Measurements from ENCODE around the gene ATG10.

ATG10 gene

DNA sequence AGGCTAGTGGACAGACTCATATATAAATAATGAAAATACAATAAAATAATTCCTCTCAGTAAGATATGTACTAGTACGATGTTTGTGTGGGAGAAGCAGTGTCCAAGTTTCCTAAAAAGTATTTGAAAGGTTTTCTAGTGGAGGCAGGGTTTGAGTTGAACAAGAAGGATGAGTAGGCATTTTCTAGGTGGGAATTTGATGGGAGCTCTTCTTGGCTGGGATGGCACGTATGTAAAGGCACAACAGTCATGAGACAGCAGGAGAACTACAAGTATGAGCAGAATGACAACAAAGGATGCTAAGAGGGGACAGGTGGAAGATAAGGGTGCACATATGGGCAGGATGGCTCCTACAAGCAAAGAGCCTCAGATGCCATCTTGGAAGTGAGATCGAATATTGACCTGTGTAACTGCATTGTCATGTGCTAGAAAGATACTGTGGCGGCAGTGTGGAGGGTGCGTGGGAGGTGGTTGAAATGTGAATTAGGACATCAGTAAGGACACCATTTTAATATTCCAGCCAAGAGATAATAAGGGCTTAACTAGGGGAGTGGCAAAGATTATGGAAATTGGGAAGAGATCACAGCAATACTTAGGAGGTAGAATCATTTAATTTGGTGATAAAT lies 170.5 kb downstream of the ATG10 start:
- no peaks in the 10 kb centered on the region for H3K36me3 ChIP-seq

DNA sequence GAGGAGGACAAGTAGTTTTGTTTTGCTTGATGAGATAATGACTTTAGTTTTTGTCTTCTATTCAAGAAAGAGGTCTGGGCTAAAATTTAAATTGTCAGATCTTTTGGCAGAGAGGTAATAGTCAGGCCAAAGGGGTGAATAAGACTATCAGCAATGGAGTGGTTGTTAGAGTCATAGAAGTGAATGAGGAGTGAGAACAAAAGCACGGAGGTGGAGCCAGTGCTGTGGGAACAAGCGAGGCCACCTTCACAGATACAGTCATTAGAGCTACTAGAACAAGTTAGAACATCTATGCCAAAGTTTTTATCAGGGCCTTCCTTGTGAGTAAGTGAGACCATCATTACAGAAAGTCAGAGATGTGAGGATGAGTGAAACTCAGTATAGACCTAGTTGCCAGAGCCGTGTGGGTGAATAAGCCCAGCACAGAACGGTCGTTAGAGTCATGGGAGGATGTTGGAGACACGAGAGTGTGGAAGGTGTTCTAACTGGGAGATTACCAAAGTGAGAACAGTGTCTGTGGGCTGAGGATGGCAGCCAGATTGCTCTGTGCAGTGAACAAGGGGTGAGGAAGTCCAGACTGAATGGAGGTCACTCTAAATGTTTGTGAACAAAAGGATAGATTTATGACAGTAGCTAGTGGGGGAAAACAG lies 171.2 kb downstream of the ATG10 start:
- no peak overlapping the region for H3K27ac ChIP-seq
- H3K27me3 ChIP-seq: no peaks in the 10 kb centered on the region
- no peak for TF ChIP-seq CTCF (IDR thresholded peaks at IDR 0.05)
- H3K36me3 ChIP-seq: no peaks in the 10 kb centered on the region
- H3K4me1 ChIP-seq (ENCODE audit: control insufficient read depth in 1 of 2, insufficient read depth in 1 of 2, low read depth in 1 of 2, low read length in 1 of 2): no peaks in the 10 kb centered on the region
- no peaks in the 10 kb centered on the region for H3K9me3 ChIP-seq
- H3K4me3 ChIP-seq (ENCODE audit: low read depth in 1 of 2, low read length in 1 of 2): no peak overlapping the region

More for the DNA sequence above, 170.5 kb downstream of the ATG10 start:
- Histone ChIP-seq H3K9me3 (no peaks in the 10 kb centered on the region), H3K27me3 (no peaks in the 10 kb centered on the region), H3K4me3 (ENCODE audit: low read depth in 1 of 2, low read length in 1 of 2) (no peak overlapping the region), H3K27ac (no peak overlapping the region), H3K4me1 (ENCODE audit: control insufficient read depth in 1 of 2, insufficient read depth in 1 of 2, low read depth in 1 of 2, low read length in 1 of 2) (no peaks in the 10 kb centered on the region)
- TF ChIP-seq CTCF (IDR thresholded peaks at IDR 0.05): no peak

GRCh38 chr5:82147860-82148573 lies 176.2 kb downstream of the ATG10 start:
- Histone ChIP-seq H3K36me3 (no peaks in the 10 kb centered on the region), H3K9me3 (no peaks in the 10 kb centered on the region), H3K4me3 (ENCODE audit: low read depth in 1 of 2, low read length in 1 of 2) (no peak overlapping the region), H3K27ac (no peak overlapping the region), H3K4me1 (ENCODE audit: control insufficient read depth in 1 of 2, insufficient read depth in 1 of 2, low read depth in 1 of 2, low read length in 1 of 2) (no peaks in the 10 kb centered on the region), H3K27me3 (no peaks in the 10 kb centered on the region)
- no peak for TF ChIP-seq CTCF (IDR thresholded peaks at IDR 0.05)

- H3K27me3 ChIP-seq: no peaks in the 10 kb centered on the region
- no peaks in the 10 kb centered on the region for H3K4me1 ChIP-seq (ENCODE audit: control insufficient read depth in 1 of 2, insufficient read depth in 1 of 2, low read depth in 1 of 2, low read length in 1 of 2)
- H3K4me3 ChIP-seq (ENCODE audit: low read depth in 1 of 2, low read length in 1 of 2): no peak overlapping the region
- no peak for TF ChIP-seq CTCF (IDR thresholded peaks at IDR 0.05)
- no peak overlapping the region for H3K27ac ChIP-seq
- no peaks in the 10 kb centered on the region for H3K36me3 ChIP-seq
- H3K9me3 ChIP-seq: no peaks in the 10 kb centered on the region
Measured at GRCh38 chr5:82149434-82149833, 177.6 kb downstream of the ATG10 start.

GRCh38 chr5:82150559-82150958 lies 178.7 kb downstream of the ATG10 start:
- no peaks in the 10 kb centered on the region for H3K9me3 ChIP-seq
- H3K4me3 ChIP-seq (ENCODE audit: low read depth in 1 of 2, low read length in 1 of 2): no peak overlapping the region
- no peaks in the 10 kb centered on the region for H3K36me3 ChIP-seq
- no peak for TF ChIP-seq CTCF (IDR thresholded peaks at IDR 0.05)
- H3K27me3 ChIP-seq: no peaks in the 10 kb centered on the region
- no peaks in the 10 kb centered on the region for H3K4me1 ChIP-seq (ENCODE audit: control insufficient read depth in 1 of 2, insufficient read depth in 1 of 2, low read depth in 1 of 2, low read length in 1 of 2)
- no peak overlapping the region for H3K27ac ChIP-seq
